Activated CD8-positive, alpha-beta memory T cell treated with anti-CD3 and anti-CD28 coated beads, Interleukin-2, amount 50 U/mL, for 24 hours (primary cell): ENCODE data around the gene PIP.
"Not testable (repeated sequence)": the region's sequence is repeated elsewhere in the genome, so short reads cannot be mapped to it uniquely, and the experiment has no call there.

Experiments
- DNase-seq: peaks from one replicate; pipeline ENCODE4 v3.0.0-alpha.2; 2020; ENCODE audit errors: extremely low read depth

The PIP gene, protein sequence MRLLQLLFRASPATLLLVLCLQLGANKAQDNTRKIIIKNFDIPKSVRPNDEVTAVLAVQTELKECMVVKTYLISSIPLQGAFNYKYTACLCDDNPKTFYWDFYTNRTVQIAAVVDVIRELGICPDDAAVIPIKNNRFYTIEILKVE

GRCh38 chr7:143131781-143132180 is at the start of gene PIP:
PIP (plus strand) TSS chr7:143132077; CDS start chr7:143132117, 40 bp downstream.
- no peak for DNase-seq

GRCh38 chr7:143085109-143085508 is 46.8 kb upstream of the PIP start:
- DNase-seq, result no peak

DNA sequence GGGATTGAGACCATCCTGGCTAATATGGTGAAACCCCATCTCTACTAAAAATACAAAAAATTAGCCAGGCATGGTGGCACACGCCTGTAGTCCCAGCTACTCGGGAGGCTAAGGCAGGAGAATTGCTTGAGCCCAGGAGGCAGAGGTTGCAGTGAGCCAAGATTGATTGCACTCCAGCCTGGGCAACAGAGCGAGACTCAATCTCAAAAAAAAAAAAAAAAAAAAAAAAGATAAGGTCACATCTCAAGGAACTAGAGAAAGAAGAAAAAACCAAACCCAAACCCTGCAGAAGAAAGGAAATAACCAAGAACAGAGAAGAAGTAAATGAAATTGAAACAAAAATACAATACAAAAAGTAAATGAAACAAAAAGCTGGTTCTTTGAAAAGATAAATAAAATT is 46.3 kb upstream of the PIP start:
- DNase-seq, result not testable (repeated sequence)

- DNase-seq, result not testable (repeated sequence)
Measured at GRCh38 chr7:143088549-143089231, 43.2 kb upstream of the PIP start.

GRCh38 chr7:143096146-143096545 is 35.7 kb upstream of the PIP start:
- DNase-seq, result no peak

GRCh38 chr7:143099579-143099978 is 32.3 kb upstream of the PIP start:
- not testable (repeated sequence) for DNase-seq

- DNase-seq, result no peak
Measured at GRCh38 chr7:143104759-143105158, 27.1 kb upstream of the PIP start.

DNA sequence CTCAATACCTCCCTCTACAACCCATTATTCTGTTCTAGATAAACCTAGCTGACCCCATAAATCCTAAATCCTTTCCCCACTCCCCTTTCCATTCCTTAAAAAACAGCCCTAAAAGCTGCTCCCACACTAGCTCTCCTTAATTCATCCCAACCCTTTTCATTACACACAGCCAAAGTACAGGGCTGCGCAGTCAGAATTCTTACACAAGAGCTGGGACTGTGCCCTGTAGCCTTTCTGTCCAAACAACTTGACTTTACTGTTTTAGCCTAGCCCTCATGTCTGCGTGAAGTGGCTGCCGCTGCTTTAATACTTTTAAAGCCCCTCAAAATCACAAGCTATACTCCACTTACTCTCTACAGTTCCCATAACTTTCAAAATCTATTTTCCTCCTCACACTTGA is 23.9 kb upstream of the PIP start:
- DNase-seq, result not testable (repeated sequence)

DNA sequence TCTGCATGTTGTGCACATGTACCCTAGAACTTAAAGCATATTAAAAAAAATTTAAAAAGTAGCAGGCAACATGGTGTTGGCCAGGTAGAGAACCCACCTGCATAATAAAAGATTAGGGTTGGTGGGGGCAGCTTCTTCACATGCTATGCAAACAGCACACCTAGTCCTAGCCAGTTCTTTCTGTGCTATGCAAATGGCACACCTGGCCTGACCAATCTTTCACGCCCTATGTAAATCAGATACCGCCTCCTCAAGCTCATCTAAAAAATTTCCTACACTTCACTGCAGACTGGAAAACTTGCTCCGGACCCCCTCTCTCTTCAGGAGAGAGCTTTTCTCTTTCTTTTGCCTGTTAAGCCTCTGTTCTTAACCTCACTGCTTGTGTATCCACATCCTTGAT is 14.5 kb upstream of the PIP start:
- DNase-seq, result no peak

DNA sequence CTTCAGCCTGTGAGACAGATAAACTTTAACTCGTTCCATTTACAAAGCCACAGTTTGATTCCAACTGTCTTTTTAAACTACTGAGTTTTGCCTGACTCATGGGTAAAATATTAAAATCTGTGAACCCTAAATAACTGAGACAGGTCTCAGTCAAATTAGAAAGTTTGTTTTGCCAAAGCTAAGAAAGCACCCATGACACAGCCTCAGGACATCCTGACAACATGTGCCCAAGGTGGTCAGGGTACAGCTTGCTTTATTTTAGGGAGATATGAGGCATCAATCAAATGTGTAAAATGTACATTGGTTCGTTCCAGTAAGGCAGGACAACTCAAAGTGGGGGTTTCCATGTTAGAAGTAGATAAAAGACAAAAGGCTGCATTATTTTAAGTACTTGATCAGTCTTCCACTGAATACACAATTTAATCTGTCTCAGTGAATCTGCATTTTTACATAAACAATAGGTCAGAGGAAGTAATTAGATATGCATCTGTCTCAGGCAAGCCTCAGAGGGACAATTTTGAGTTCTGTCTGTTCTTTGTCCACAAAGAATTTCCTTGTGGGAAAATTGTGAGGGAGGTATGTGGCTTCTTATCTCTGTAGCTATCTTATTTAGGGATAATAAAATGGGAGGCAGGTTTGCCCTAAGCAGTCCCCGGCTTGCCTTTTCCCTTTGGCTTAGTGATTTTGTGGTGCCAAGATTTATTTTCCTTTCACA is 11.0 kb upstream of the PIP start:
- no peak for DNase-seq

DNA sequence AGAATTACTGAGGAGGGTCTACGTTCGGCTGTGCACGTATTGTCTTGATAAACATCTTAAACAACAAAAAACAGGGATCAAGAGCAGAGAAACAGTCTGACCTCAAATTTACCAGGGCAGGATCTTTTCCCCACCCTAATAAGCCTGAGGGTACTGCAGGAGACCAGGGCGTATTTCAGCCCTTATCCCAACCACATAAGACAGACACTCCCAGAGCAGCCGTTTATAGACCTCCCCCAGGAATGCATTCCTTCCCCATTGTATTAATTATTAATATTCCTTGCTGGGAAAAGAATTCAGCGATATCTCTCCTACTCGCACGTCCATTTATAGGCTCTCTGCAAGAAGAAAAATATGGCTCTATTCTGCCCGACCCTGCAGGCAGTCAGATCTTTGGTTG is 8.6 kb upstream of the PIP start:
- not testable (repeated sequence) for DNase-seq

- DNase-seq, result no peak
Measured at GRCh38 chr7:143126146-143126545, 5.7 kb upstream of the PIP start.

GRCh38 chr7:143129051-143129450 is 2.8 kb upstream of the PIP start:
- DNase-seq, result no peak

DNA sequence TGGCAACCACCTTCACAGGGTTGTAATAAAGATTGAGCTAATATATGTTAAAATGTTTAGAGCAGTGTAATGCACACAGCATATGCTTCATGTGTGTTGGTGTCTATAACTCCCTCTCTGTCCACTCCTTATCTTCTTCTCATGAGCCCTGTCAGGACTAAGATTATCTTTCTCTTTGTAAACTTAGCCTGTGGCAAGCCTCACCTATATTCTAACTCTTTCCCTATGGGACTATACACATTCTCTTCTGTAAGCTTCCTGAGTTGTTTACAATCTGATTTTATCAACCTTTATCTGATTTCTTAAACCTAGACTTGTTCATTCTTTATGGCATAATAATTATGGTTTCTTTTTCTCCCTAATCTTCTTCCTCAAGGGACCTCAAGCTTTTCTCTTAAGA is 2.4 kb upstream of the PIP start:
- no peak for DNase-seq

DNA sequence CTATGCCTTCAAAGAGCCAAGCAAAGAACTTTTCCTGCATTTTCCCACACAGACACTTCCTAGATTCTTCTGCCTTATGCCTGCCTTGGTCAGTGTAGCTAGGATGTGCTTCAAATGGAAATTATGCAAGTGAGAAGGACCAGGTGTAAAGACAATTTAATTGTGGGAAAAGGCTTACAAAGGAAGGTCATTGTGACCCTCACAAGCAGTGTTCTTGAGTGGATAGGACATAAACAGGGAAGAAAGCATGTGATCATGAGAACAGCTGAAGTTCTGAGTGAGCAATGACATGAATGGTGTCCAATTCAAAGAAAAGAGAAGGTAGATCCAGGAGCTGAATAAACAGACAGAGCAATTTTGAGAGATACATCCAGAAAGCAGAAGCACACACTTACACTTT is 1.3 kb upstream of the PIP start:
- DNase-seq, result no peak

DNA sequence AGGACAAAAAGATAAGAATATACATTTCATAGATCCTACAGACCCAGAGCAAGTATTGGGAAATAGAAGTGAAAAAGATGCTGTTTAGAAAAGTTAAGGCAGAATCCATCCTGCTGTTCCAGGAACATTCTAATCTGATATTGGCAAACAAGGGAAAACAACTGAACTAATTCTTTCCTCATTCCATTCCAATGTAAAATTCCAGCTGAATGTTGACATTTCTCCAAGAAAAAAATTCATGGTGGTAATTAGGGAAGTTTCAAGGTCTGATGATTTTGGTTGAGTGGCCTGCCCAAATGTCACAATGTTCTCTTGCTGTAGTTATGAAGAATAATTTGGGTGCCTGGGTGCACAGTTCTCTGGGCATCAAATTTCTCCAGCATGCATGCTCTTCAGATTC is 15.2 kb downstream of the PIP start:
- no peak for DNase-seq

GRCh38 chr7:143148050-143148449 is 16.2 kb downstream of the PIP start:
- DNase-seq, result no peak

DNA sequence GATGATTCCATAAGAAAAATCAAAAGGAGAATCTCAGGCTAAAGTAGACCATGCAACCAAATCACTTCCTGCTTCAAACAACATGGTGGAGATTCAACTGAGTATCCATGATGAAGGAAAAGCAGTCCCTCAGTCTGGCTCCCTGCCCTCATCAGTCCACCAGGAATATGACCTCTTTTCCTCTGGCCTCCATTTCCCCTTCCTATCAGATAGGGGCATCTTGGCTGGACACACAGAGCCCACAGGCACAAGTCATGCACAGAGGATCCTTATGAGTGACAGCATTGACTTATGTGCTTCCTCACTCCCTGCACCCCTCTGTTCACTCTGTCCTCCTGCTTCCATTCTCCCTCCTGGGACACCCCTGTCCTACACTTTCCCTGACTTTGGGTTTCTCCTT is 16.8 kb downstream of the PIP start:
- DNase-seq, result no peak

DNA sequence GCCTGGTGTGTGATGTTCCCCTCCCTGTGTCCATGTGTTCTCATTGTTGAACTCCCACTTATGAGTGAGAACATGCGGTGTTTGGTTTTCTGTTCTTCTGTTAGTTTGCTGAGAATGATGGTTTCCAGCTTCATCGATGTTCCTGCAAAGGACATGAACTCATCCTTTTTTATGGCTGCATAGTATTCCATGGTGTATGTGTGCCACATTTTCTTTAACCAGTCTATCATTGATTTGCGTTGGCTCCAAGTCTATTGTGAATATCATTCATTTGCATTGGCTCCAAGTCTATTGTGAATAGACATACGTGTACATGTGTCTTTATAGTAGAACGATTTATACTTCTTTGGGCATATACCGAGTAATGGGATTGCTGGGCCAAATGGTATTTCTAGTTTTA is 18.8 kb downstream of the PIP start:
- DNase-seq, result not testable (repeated sequence)

- DNase-seq, result not testable (repeated sequence)
Measured at GRCh38 chr7:143158617-143159016, 26.7 kb downstream of the PIP start.

DNA sequence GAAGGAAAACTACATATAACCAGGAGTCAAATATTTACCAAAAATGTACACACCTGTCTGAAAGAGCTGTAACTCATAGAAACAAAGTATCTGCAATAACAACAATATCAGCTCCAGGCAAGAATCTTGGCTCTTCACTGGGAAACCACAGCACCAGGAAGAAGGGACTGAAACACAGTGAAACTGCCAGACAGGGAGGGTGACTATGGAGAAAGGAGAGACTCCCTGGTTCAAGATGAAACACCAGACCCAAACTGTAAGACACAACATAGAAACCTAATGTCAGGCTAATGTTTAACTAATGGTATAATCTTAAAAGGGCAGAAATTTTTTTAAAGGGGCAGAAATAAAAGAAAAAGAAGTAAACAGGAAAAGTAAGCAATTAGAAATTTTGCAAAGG is 39.8 kb downstream of the PIP start:
- no peak for DNase-seq

DNA sequence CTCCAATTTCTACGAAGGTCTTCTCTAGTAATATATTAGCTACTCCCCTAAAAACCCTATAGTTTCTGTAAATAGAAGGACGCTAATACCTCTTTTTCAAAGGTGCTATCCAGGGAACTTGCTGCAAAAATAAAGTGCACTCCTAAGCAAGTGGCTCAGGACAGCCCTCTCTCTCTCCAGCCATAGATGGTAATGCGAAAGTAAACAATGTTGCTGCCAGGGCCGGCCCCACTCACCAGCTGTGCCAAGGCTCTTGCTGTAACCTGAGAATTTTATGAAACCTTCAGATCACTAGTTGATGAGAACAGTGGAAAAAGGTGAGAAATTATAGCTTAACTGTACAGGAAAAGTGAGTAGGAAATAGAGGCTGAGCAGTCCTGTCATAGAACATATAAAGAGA is 40.5 kb downstream of the PIP start:
- no peak for DNase-seq

DNA sequence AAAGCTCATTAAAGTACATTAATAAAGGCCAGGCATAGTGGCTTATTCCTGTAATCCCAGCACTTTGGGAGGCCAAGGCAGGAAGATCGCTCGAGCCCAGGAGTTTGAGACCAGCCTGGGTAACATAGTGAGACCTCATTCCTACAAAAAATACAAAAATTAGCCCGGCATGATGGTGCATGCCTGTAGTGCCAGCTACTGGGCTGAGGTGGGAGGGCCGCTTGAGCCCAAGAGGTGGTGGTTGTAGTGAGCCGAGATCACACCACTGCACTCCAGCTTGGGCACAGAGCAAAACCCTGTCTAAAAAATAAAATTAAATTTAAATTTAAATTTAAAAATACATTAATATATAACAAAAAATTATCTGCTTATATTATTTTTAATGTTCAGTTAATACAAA is 44.3 kb downstream of the PIP start:
- no peak for DNase-seq
